ENCODE results near the gene KIN.

The KIN gene

DNA sequence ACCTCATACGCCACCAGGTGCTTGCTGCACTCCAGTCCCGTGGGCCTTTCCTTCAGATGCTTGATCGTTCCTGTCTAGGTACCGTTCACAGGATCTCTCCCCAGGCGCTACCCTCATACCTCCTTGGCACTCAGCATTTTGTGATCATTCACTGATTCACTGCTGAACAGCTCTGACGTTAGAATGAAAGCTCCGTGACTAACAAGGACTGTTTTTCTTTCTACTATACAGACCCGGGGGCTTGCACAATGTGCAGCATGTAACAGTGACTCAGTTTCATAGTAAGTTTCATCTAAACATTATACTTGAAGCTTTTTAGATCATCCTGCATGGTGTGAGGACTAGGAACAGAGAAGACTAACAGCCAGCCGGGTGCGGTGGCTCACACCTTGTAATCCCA is 20.6 kb downstream of the KIN start:
- DNase-seq, result peak; percentile 88
- H3K36me3 ChIP-seq (replicated peaks), result peaks cover 40% of the 10 kb centered on the region
- H3K27ac ChIP-seq, result peak overlapping the region; percentile 40
- no peak overlapping the region for H3K4me3 ChIP-seq (ENCODE audit: low read depth, low read length)
- in situ Hi-C loops (cut with HindIII; ENCODE audit: low pct_ligation_motif_present, low sequenced_read_pairs), result no loop called here
- TF ChIP-seq, protein P1, sequence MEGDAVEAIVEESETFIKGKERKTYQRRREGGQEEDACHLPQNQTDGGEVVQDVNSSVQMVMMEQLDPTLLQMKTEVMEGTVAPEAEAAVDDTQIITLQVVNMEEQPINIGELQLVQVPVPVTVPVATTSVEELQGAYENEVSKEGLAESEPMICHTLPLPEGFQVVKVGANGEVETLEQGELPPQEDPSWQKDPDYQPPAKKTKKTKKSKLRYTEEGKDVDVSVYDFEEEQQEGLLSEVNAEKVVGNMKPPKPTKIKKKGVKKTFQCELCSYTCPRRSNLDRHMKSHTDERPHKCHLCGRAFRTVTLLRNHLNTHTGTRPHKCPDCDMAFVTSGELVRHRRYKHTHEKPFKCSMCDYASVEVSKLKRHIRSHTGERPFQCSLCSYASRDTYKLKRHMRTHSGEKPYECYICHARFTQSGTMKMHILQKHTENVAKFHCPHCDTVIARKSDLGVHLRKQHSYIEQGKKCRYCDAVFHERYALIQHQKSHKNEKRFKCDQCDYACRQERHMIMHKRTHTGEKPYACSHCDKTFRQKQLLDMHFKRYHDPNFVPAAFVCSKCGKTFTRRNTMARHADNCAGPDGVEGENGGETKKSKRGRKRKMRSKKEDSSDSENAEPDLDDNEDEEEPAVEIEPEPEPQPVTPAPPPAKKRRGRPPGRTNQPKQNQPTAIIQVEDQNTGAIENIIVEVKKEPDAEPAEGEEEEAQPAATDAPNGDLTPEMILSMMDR (IDR thresholded peaks at IDR 0.05; ENCODE audit: low read depth, low read length, missing control alignments), result no peak
- H3K27me3 ChIP-seq (replicated peaks), result no peaks in the 10 kb centered on the region

DNA sequence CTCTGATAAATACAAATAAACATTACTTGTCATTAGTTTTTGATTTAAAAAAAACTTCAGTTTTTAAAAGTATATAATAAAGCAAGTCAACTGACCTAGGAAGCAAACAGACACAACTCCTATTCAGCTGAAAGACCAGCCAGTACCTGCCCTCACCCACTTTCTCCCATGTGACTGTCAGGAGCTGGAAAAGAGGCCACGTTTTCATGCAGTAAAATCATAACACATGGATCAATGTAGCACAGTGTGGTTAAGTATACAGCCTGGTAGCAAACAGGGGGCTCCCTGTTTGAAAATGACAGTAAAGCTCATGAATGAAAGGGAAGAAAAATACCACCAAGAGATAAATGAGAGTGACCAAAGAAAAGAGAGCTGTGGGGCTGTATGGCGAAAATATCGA is 21.6 kb downstream of the KIN start:
- no peak for DNase-seq
- TF ChIP-seq, protein P1 (IDR thresholded peaks at IDR 0.05; ENCODE audit: low read depth, low read length, missing control alignments), result no peak
- H3K27ac ChIP-seq, result no peak overlapping the region
- H3K4me3 ChIP-seq (ENCODE audit: low read depth, low read length), result no peak overlapping the region
- H3K27me3 ChIP-seq (replicated peaks), result no peaks in the 10 kb centered on the region
- in situ Hi-C loops (cut with HindIII; ENCODE audit: low pct_ligation_motif_present, low sequenced_read_pairs), result no loop called here
- peaks cover 47% of the 10 kb centered on the region for H3K36me3 ChIP-seq (replicated peaks)

GRCh38 chr10:7763929-7764328 is 23.9 kb downstream of the KIN start:
- TF ChIP-seq, protein P1 (IDR thresholded peaks at IDR 0.05; ENCODE audit: low read depth, low read length, missing control alignments), result no peak
- in situ Hi-C loops (cut with HindIII; ENCODE audit: low pct_ligation_motif_present, low sequenced_read_pairs), result no loop called here
- no peak for DNase-seq
- Histone ChIP-seq H3K27ac (no peak overlapping the region), H3K4me3 (ENCODE audit: low read depth, low read length) (no peak overlapping the region), H3K36me3 (replicated peaks) (peaks cover 58% of the 10 kb centered on the region), H3K27me3 (replicated peaks) (no peaks in the 10 kb centered on the region)

- Histone ChIP-seq H3K27ac (no peak overlapping the region), H3K36me3 (replicated peaks) (peaks cover 64% of the 10 kb centered on the region), H3K27me3 (replicated peaks) (no peaks in the 10 kb centered on the region), H3K4me3 (ENCODE audit: low read depth, low read length) (no peak overlapping the region)
- in situ Hi-C loops (cut with HindIII; ENCODE audit: low pct_ligation_motif_present, low sequenced_read_pairs), result no loop called here
- peak; percentile 11 for DNase-seq
- TF ChIP-seq, protein P1 (IDR thresholded peaks at IDR 0.05; ENCODE audit: low read depth, low read length, missing control alignments), result peak; percentile 81
These were observed 31.3 kb downstream of the KIN start for GRCh38 chr10:7756360-7756992.

DNA sequence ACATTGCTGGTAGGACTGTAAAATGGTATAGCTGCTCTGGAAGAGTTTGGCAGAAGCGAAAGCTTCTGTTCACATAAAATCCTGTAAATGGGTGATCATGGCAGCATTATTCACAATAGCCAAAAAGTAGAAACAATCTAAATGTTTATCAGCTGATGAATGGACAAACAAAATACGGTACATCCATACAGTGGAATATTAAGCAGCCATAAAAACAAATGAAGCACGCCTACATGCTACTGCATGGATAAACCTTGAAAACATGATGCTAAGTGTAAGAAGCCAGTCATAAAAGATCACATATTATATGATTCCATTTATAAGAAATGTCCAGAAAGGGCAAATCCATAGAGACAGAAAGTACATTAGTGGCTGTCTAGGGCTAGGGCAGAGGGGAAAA is 32.7 kb downstream of the KIN start:
- in situ Hi-C loops (cut with HindIII; ENCODE audit: low pct_ligation_motif_present, low sequenced_read_pairs), result no loop called here
- Histone ChIP-seq H3K36me3 (replicated peaks) (peaks cover 54% of the 10 kb centered on the region), H3K4me3 (ENCODE audit: low read depth, low read length) (no peak overlapping the region), H3K27ac (no peak overlapping the region), H3K27me3 (replicated peaks) (no peaks in the 10 kb centered on the region)
- no peak for DNase-seq
- TF ChIP-seq, protein P1 (IDR thresholded peaks at IDR 0.05; ENCODE audit: low read depth, low read length, missing control alignments), result no peak

- Histone ChIP-seq H3K4me3 (ENCODE audit: low read depth, low read length) (no peak overlapping the region), H3K27ac (no peak overlapping the region), H3K36me3 (replicated peaks) (peaks cover 42% of the 10 kb centered on the region), H3K27me3 (replicated peaks) (no peaks in the 10 kb centered on the region)
- in situ Hi-C loops (cut with HindIII; ENCODE audit: low pct_ligation_motif_present, low sequenced_read_pairs), result no loop called here
- TF ChIP-seq, protein P1 (IDR thresholded peaks at IDR 0.05; ENCODE audit: low read depth, low read length, missing control alignments), result no peak
- no peak for DNase-seq
These were observed 35.5 kb downstream of the KIN start for GRCh38 chr10:7752251-7752650.

All from brain microvascular endothelial cell (primary cell).